H1 (cell line): Measurements from ENCODE around the gene FAM114A2. TPM values are rescaled to one million over a fixed set of nuclear protein-coding genes. Genes with fewer than 3 reads are reported as not detected.

Experiments
- CTCF ChIA-PET: fragments of 300-600 bp; sonication (Branson Sonifier 250); formaldehyde crosslinking; loops from one replicate; lab custom pipeline; 2021; ENCODE audit not compliant: partially characterized antibody; lab: Charles Lee
- POLR2A ChIA-PET: fragments of 300-600 bp; sonication (Branson Sonifier 250); formaldehyde crosslinking; loops from one replicate; lab custom pipeline; 2021; ENCODE audit warnings: inconsistent platforms; ENCODE audit not compliant: partially characterized antibody; lab: Charles Lee
- DNase-seq, 2 experiments: peaks; one replicate each; pipeline versions ENCODE4 v3.0.0 to v3.0.0-alpha.2; 2010 to 2022; ENCODE audit warnings: low spot score in 2 of 2, low read depth in 1 of 2, mixed read lengths in 1 of 2
- FAIRE-seq: peaks from 2 replicates; lab custom pipeline; 2011; peaks lifted over from hg19 to GRCh38; lab: Jason Lieb, UNC
- H2AFZ ChIP-seq: 2 replicates; pipeline ENCODE4 v1.8.1; 2012; ENCODE audit warnings: low read length, inconsistent platforms
- H2AK5ac ChIP-seq: 2 replicates; pipeline ENCODE4 v1.6.1; 2013; ENCODE audit warnings: low read depth, low read length
- H2BK120ac ChIP-seq: replicated peaks from 2 replicates; pipeline ENCODE3; 2013; ENCODE audit warnings: low read depth, low read length, inconsistent platforms
- H2BK12ac ChIP-seq: 2 replicates; pipeline ENCODE4 v1.6.1; 2013; ENCODE audit warnings: low read depth, low read length
- H2BK15ac ChIP-seq: 2 replicates; pipeline ENCODE4 v1.6.1; 2013; ENCODE audit warnings: low read length
- H2BK20ac ChIP-seq: 2 replicates; pipeline ENCODE4 v1.6.1; 2013; ENCODE audit warnings: low read length
- H2BK5ac ChIP-seq: 2 replicates; pipeline ENCODE4 v1.6.1; 2013; ENCODE audit warnings: low read depth, low read length
- H3K14ac ChIP-seq: 2 replicates; pipeline ENCODE4 v1.6.1; 2013; ENCODE audit warnings: inconsistent platforms; ENCODE audit not compliant: insufficient read length
- H3K18ac ChIP-seq: 2 replicates; pipeline ENCODE4 v1.6.1; 2013; ENCODE audit warnings: low read length; ENCODE audit errors: extremely low read depth
- H3K23ac ChIP-seq: 2 replicates; pipeline ENCODE4 v1.6.1; 2013; ENCODE audit warnings: inconsistent platforms; ENCODE audit not compliant: insufficient read length
- H3K23me2 ChIP-seq: 2 replicates; pipeline ENCODE4 v1.6.1; 2013; ENCODE audit warnings: low read depth, low read length
- H3K27ac ChIP-seq: 2 replicates; pipeline ENCODE4 v1.6.1; 2011; ENCODE audit warnings: low read depth, low read length, inconsistent platforms
- H3K27me3 ChIP-seq, 4 experiments: replicated peaks in 1 of 4; 1 replicate in 1 of 4; 2 replicates in 3 of 4; pipeline versions ENCODE4 v1.6.1 to v1.8.1; 2011 to 2013; ENCODE audit warnings: low read length in 3 of 4, mild to moderate bottlenecking in 3 of 4, inconsistent platforms in 2 of 4, mixed read lengths in 2 of 4, moderate library complexity in 1 of 4; ENCODE audit not compliant: control insufficient read depth in 3 of 4, insufficient read depth in 3 of 4; ENCODE audit errors: extremely low read depth in 1 of 4
- H3K36me3 ChIP-seq, 4 experiments: 2 replicates each; pipeline versions ENCODE4 v1.6.1 to v1.8.1; 2011 to 2013; ENCODE audit warnings: mild to moderate bottlenecking in 4 of 4, low read length in 3 of 4, moderate library complexity in 2 of 4, control low read depth in 1 of 4, inconsistent platforms in 1 of 4; ENCODE audit not compliant: insufficient read depth in 4 of 4, control insufficient read depth in 2 of 4
- H3K4ac ChIP-seq: replicated peaks from 2 replicates; pipeline ENCODE3; 2013; ENCODE audit warnings: low read length, low read depth, mixed read lengths, inconsistent platforms; ENCODE audit not compliant: insufficient read length
- H3K4me1 ChIP-seq, 4 experiments: replicated peaks in 1 of 4; 1 replicate in 1 of 4; 2 replicates in 3 of 4; pipeline versions ENCODE4 v1.6.1 to v1.8.1; 2011 to 2013; ENCODE audit warnings: low read length in 3 of 4, inconsistent platforms in 2 of 4, mixed read lengths in 1 of 4; ENCODE audit not compliant: insufficient read depth in 4 of 4, control insufficient read depth in 3 of 4
- H3K4me2 ChIP-seq, 2 experiments: 2 replicates each; pipeline versions ENCODE4 v1.6.1 to v1.8.1; 2011 to 2013; ENCODE audit warnings: low read depth in 2 of 2, low read length in 2 of 2, control low read depth in 1 of 2, inconsistent platforms in 1 of 2, mild to moderate bottlenecking in 1 of 2; ENCODE audit not compliant: insufficient read depth in 1 of 2
- H3K4me3 ChIP-seq, 4 experiments: fragments of 200-600, 300-600 bp in 1 of 4; sonication (generic), shearing (Covaris generic), sonication (Bioruptor Twin) in 1 of 4; 2 replicates each; pipeline versions ENCODE4 v1.5.1 to v1.8.1; 2011 to 2016; ENCODE audit warnings: low read length in 4 of 4, low read depth in 3 of 4, control low read depth in 2 of 4, inconsistent platforms in 2 of 4, mild to moderate bottlenecking in 2 of 4, mixed read lengths in 1 of 4, moderate library complexity in 1 of 4; ENCODE audit not compliant: insufficient read depth in 2 of 4; ENCODE audit errors: extremely low read depth in 1 of 4
- H3K56ac ChIP-seq: replicated peaks from 2 replicates; pipeline ENCODE3; 2013; ENCODE audit warnings: low read depth, mild to moderate bottlenecking, mixed read lengths, low read length, inconsistent platforms; ENCODE audit not compliant: insufficient read length
- H3K79me1 ChIP-seq: 2 replicates; pipeline ENCODE4 v1.6.1; 2013; ENCODE audit warnings: low read depth, low read length, control low read depth
- H3K79me2 ChIP-seq, 2 experiments: 2 replicates each; pipeline versions ENCODE4 v1.6.1 to v1.8.1; 2012 to 2013; ENCODE audit warnings: low read length in 2 of 2, mild to moderate bottlenecking in 2 of 2, inconsistent platforms in 1 of 2; ENCODE audit not compliant: insufficient read depth in 2 of 2, control insufficient read depth in 1 of 2
- H3K9ac ChIP-seq, 4 experiments: replicated peaks in 1 of 4; 1 replicate in 1 of 4; 2 replicates in 3 of 4; pipeline versions ENCODE4 v1.6.1 to v1.8.1; 2011 to 2013; ENCODE audit warnings: low read depth in 3 of 4, low read length in 3 of 4, control low read depth in 2 of 4, mild to moderate bottlenecking in 2 of 4, moderate library complexity in 2 of 4, inconsistent platforms in 1 of 4; ENCODE audit errors: extremely low read depth in 1 of 4
- H3K9me3 ChIP-seq, 2 experiments: 2 replicates each; pipeline versions ENCODE4 v1.6.1 to v1.8.1; 2012 to 2013; ENCODE audit warnings: mild to moderate bottlenecking in 2 of 2, moderate library complexity in 2 of 2, control low read depth in 1 of 2, inconsistent platforms in 1 of 2, low read depth in 1 of 2, low read length in 1 of 2, mixed read lengths in 1 of 2; ENCODE audit not compliant: insufficient read depth in 2 of 2
- H4K20me1 ChIP-seq, 2 experiments: replicated peaks in 1 of 2; 2 replicates each; pipeline versions ENCODE3 to v1.8.1; 2011 to 2013; ENCODE audit warnings: inconsistent platforms in 2 of 2, low read length in 2 of 2, mild to moderate bottlenecking in 1 of 2; ENCODE audit not compliant: insufficient read depth in 2 of 2, control insufficient read depth in 1 of 2
- H4K5ac ChIP-seq: 2 replicates; pipeline ENCODE4 v1.6.1; 2013; ENCODE audit warnings: low read length, low read depth, mixed read lengths, inconsistent platforms; ENCODE audit not compliant: insufficient read length
- H4K8ac ChIP-seq: 2 replicates; pipeline ENCODE4 v1.8.0; 2013; ENCODE audit warnings: mild to moderate bottlenecking, moderate library complexity, low read length, inconsistent platforms; ENCODE audit not compliant: insufficient read depth; ENCODE audit errors: extremely low read depth
- H4K91ac ChIP-seq: replicated peaks from 2 replicates; pipeline ENCODE3; 2013; ENCODE audit warnings: low read length, mixed read lengths, inconsistent platforms; ENCODE audit not compliant: insufficient read length
- BCL11A ChIP-seq, 2 experiments: IDR thresholded peaks; one replicate each; pipeline ENCODE4 v1.6.1; 2011; ENCODE audit warnings: low read depth in 2 of 2, low read length in 2 of 2, mild to moderate bottlenecking in 2 of 2
- CBX8 ChIP-seq: fragments of 300-800, 300-1000 bp; sonication (generic); IDR thresholded peaks from 2 replicates; pipeline ENCODE4 v1.7.1; 2016; ENCODE audit warnings: low read depth, low read length, borderline replicate concordance
- KDM4A ChIP-seq: IDR thresholded peaks from one replicate; pipeline ENCODE4 v1.7.1; 2012; ENCODE audit warnings: low read depth, mild to moderate bottlenecking, moderate library complexity, low read length, inconsistent platforms; ENCODE audit not compliant: severe bottlenecking
- NRF1 ChIP-seq: IDR thresholded peaks from 2 replicates; pipeline ENCODE4 v1.6.1; 2011; ENCODE audit warnings: mild to moderate bottlenecking, low read depth, low read length, improper control_type of control experiment
- YY1 ChIP-seq: IDR thresholded peaks from 2 replicates; pipeline ENCODE4 v1.6.1; 2011; ENCODE audit warnings: low read depth, mild to moderate bottlenecking, low read length
- WGBS, 2 experiments: shearing (Covaris generic) in 1 of 2; methylation state at CpG; one replicate each; pipeline versions ENCODE4 v1.1.6 to v1.1.7; 2013 to 2015; ENCODE audit warnings: low lambda C conversion rate in 2 of 2, mixed read lengths in 2 of 2, inconsistent platforms in 1 of 2, low coverage in 1 of 2, missing lambda C conversion rate in 1 of 2; ENCODE audit not compliant: insufficient replicate concordance in 2 of 2, insufficient coverage in 1 of 2, insufficient read length in 1 of 2; ENCODE audit errors: extremely low coverage in 1 of 2, missing lambda C conversion rate in 1 of 2; 5-methylcytosine and 5-hydroxymethylcytosine counted together
- polyA plus RNA-seq, 7 experiments: library from polyadenylated mRNA; depleted of rRNA in 3 of 7; stranded (reverse) in 5 of 7; unstranded in 2 of 7; fragments of >200 nt in 5 of 7; fragments of 200-250 nt in 2 of 7; gene quantifications; 1 replicate in 5 of 7; 2 replicates in 1 of 7; 4 replicates in 1 of 7; pipeline versions ENCODE4 v1.2.1 to v1.2.3, GENCODE V29; 2011 to 2013; ENCODE audit warnings: missing spikeins in 2 of 7, mixed read lengths in 2 of 7
- total RNA-seq: library from RNA; stranded (reverse); fragmentation: NEBNext Ultra II Directional; extraction: Animal tissue kit (Norgen Biotek cat#: 25700); gene quantifications from 2 replicates; pipeline ENCODE4 v1.2.1, GENCODE V29; 2021

The FAM114A2 gene
- total and polyA plus RNA-seq, 2 of the 8 experiments (the other 6 are each of a cell fraction or from before 2014, with no cell fraction given) = 3.8 to 9.2 TPM

DNA sequence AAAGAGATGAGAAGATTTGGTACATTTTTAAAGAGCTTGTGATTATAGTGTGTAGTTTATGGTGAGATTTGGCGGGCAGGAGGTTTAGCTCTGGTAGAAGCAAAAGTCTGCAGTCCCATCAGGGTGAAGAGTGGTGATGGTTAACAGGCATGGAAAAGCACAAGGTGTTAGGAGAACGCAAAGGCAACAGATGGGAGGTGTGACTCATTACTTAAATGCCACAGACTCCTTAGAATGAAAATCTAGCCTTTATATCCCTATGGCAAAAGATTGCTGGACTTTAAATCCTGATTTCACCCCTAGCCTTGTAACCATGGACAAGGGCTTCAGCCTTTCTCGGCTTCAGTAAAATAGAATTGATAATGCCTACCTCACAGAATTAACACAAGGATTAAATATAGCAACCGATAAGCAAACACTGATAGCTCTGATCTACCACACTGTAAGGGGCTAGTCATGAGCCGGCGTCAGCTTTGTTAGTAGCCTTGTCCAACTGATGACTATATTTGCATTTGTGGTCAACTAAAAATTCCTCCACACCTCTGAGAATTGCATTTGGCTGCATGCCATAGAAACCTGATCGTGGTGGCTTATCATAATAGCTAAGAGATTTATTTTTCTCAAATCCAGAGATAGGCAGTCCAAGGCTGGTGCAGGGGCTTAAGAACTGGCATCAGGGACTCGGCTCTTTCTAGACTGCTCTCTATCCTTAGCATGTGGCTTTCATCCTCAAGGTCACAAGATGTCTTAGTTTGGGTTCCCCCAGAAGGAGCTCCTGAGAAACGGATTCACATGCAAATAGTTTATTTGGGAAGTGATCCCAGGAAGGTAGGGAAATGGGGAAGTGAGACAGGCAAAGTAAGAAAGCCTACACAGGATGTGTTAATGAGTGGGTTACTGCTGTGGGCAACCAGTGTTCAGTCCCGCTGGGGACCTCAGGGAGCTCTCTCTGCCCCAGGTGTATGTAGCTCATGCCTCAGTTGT, 19.6 kb upstream of the FAM114A2 start:
- Histone ChIP-seq H3K79me1 (no peaks in the 10 kb centered on the region), H2BK12ac (no peak overlapping the region), H2BK15ac (no peak overlapping the region), H3K23ac (no peak overlapping the region), H3K4me2 (0 out of 4 replicates have a peak overlapping the region, but pooled peaks of 1 of the 2 experiments have one; percentile 7), H4K8ac (no peak overlapping the region), H2BK120ac (no peak overlapping the region), H3K14ac (no peak overlapping the region), H3K23me2 (no peaks in the 10 kb centered on the region), H2AFZ (no peak overlapping the region), H3K79me2 (no peaks in the 10 kb centered on the region), H3K4me1 (peaks cover 0 to 19% (median 2%) of the 10 kb centered on the region in 4 experiments; a peak in 2 of 7 replicates), H3K27me3 (no peaks in the 10 kb centered on the region; a peak in 1 of 7 replicates), H3K4me3 (no peak overlapping the region), H4K20me1 (peaks cover 2 to 15% of the 10 kb centered on the region in 2 experiments), H3K18ac (no peak overlapping the region), H4K5ac (no peak overlapping the region), H2AK5ac (no peak overlapping the region), H3K9ac (no peak overlapping the region), H3K9me3 (no peaks in the 10 kb centered on the region), H2BK5ac (no peak overlapping the region), H3K36me3 (peaks cover 0 to 7% (median 0%) of the 10 kb centered on the region in 4 experiments; a peak in 3 of 8 replicates), H4K91ac (no peak overlapping the region), H3K27ac (no peak overlapping the region), H3K4ac (no peak overlapping the region), H3K56ac (no peak overlapping the region), H2BK20ac (no peak overlapping the region)
- FAIRE-seq = no peak
- WGBS, 2 experiments = 76% methylated on average over 10 of the region's 10 CpGs; no CpG with 5 or more reads in 1 of the 2 experiments
- ChIA-PET CTCF (interaction anchor here (0.7 to 6.8 kb wide), 15 partner anchors 10 to 346 kb away, joined by 3 to 33 read pairs (median 4); no protein-coding TSS in a partner anchor), POLR2A (interaction anchor here (0.6 to 2.1 kb wide), 4 partner anchors 9 to 34 kb away, joined by 3 to 9 read pairs (median 6); no protein-coding TSS in a partner anchor)
- DNase-seq = no peak
- TF ChIP-seq NRF1 = no peak
- TF ChIP-seq KDM4A = no peak
- TF ChIP-seq BCL11A (IDR thresholded peaks at IDR 0.05; ENCODE audit: low read depth in 2 of 2, low read length in 2 of 2) = no peak
- no peak for TF ChIP-seq YY1
- TF ChIP-seq CBX8 = no peak
